Central memory CD8-positive, alpha-beta T cell (primary cell): Measurements from ENCODE around the gene PHLDA2.

Experiments used
- ATAC-seq: fragments of 150-1000 bp; cut with Tn5 transposase; replicated peaks from 2 replicates; pipeline ENCODE4 v1.10.0; 2022; ENCODE audit warnings: mild to moderate bottlenecking, moderate FRiP score, moderate number of reproducible peaks; ENCODE audit not compliant: poor library complexity, severe bottlenecking; ENCODE audit errors: extremely low read depth
- DNase-seq, 2 donors: peaks; one replicate each; pipeline ENCODE4 v3.0.0; 2021; ENCODE audit warnings: low spot score in 2 of 2
- H3K27ac Mint-ChIP-seq: one replicate; pipeline ENCODE4 v1.8.0; 2022; ENCODE audit warnings: low read depth, mild to moderate bottlenecking, moderate library complexity, mixed read lengths
- H3K27me3 Mint-ChIP-seq: one replicate; pipeline ENCODE4 v1.8.0; 2022; ENCODE audit warnings: mixed read lengths
- H3K36me3 Mint-ChIP-seq: one replicate; pipeline ENCODE4 v1.8.0; 2022; ENCODE audit warnings: mild to moderate bottlenecking, moderate library complexity, mixed read lengths; ENCODE audit not compliant: insufficient read depth
- H3K4me1 Mint-ChIP-seq: one replicate; pipeline ENCODE4 v1.8.0; 2022; ENCODE audit warnings: mixed read lengths
- H3K4me3 Mint-ChIP-seq: one replicate; pipeline ENCODE4 v1.8.0; 2022; ENCODE audit warnings: mild to moderate bottlenecking, moderate library complexity, mixed read lengths
- H3K9me3 Mint-ChIP-seq: one replicate; pipeline ENCODE4 v1.8.0; 2022; ENCODE audit warnings: mixed read lengths

Gene PHLDA2, protein sequence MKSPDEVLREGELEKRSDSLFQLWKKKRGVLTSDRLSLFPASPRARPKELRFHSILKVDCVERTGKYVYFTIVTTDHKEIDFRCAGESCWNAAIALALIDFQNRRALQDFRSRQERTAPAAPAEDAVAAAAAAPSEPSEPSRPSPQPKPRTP

DNA sequence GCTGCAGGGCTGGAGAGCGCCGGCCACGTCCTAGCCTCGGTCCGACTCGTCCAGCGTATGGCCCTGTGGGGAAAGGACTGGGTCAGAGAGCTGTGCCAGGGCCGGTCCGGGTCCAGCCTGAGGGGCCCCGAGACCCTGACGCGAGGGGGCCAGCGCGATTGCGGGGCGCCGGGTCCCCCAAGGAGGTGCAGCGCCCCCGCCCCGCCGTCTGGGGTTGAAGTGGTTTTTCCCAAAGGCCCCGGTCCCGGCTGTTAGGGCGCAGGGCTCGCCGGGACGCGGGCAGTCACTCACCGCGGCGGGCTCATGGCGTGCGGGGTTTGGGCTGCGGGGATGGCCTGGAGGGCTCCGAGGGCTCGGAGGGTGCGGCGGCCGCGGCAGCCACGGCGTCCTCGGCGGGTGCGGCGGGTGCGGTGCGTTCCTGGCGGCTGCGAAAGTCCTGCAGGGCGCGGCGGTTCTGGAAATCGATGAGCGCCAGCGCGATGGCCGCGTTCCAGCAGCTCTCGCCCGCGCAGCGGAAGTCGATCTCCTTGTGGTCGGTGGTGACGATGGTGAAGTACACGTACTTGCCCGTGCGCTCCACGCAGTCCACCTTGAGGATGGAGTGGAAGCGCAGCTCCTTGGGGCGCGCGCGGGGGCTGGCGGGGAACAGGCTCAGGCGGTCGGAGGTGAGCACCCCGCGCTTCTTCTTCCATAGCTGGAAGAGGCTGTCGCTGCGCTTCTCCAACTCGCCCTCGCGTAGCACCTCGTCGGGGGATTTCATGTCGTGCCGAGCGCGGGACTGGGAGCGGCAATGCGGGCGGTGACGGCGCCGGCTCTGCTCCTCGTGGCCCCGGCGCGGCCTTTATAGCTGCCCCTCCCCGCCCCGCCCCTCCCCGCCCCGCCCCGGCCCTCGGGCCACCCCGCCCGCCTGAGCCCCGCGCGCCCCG lies at the start of gene PHLDA2:
TSS of gene PHLDA2 (minus strand) at position 816 of the 926 bp plus-strand sequence. CDS start at position 760, 56 bp downstream.
- peaks cover 13% of the 10 kb centered on the region for H3K36me3 Mint-ChIP-seq
- peak within 1 kb of the TSS; percentile 81 for H3K4me3 Mint-ChIP-seq
- peak within 1 kb of the TSS; percentile 59 for H3K27ac Mint-ChIP-seq
- H3K9me3 Mint-ChIP-seq, result no peaks in the 10 kb centered on the region
- ATAC-seq (peak; percentile 68), DNase-seq (no peak)
- H3K27me3 Mint-ChIP-seq, result peaks cover 18% of the 10 kb centered on the region
- H3K4me1 Mint-ChIP-seq, result peaks cover 20% of the 10 kb centered on the region

- no peak for DNase-seq
- no peaks in the 10 kb centered on the region for H3K27me3 Mint-ChIP-seq
- H3K27ac Mint-ChIP-seq, result no peak overlapping the region
- peaks cover 63% of the 10 kb centered on the region for H3K36me3 Mint-ChIP-seq
- H3K4me3 Mint-ChIP-seq, result no peak overlapping the region
- peaks cover 41% of the 10 kb centered on the region for H3K4me1 Mint-ChIP-seq
- no peaks in the 10 kb centered on the region for H3K9me3 Mint-ChIP-seq
- no peak for ATAC-seq
Measured at GRCh38 chr11:2977113-2977512, 47.9 kb upstream of the PHLDA2 start.

- Mint-ChIP-seq H3K27me3 (no peaks in the 10 kb centered on the region), H3K27ac (no peak overlapping the region), H3K36me3 (peaks cover 67% of the 10 kb centered on the region), H3K4me3 (no peak overlapping the region), H3K4me1 (peaks cover 35% of the 10 kb centered on the region), H3K9me3 (no peaks in the 10 kb centered on the region)
- DNase-seq, result no peak
- no peak for ATAC-seq
Measured at GRCh38 chr11:2976294-2977063, 47.3 kb upstream of the PHLDA2 start.

GRCh38 chr11:2975594-2975993 lies 46.4 kb upstream of the PHLDA2 start:
- Mint-ChIP-seq H3K4me3 (no peak overlapping the region), H3K4me1 (peaks cover 35% of the 10 kb centered on the region), H3K9me3 (no peaks in the 10 kb centered on the region), H3K27me3 (no peaks in the 10 kb centered on the region), H3K36me3 (peaks cover 75% of the 10 kb centered on the region), H3K27ac (no peak overlapping the region)
- peak in 1 of 2 donors; percentile 35 for DNase-seq
- ATAC-seq, result peak; percentile 73

- Mint-ChIP-seq H3K27me3 (no peaks in the 10 kb centered on the region), H3K4me3 (no peak overlapping the region), H3K27ac (no peak overlapping the region), H3K36me3 (peaks cover 87% of the 10 kb centered on the region), H3K9me3 (no peaks in the 10 kb centered on the region), H3K4me1 (peaks cover 35% of the 10 kb centered on the region)
- DNase-seq, result no peak
- ATAC-seq, result no peak
Measured at GRCh38 chr11:2974272-2974671, 45.1 kb upstream of the PHLDA2 start.

DNA sequence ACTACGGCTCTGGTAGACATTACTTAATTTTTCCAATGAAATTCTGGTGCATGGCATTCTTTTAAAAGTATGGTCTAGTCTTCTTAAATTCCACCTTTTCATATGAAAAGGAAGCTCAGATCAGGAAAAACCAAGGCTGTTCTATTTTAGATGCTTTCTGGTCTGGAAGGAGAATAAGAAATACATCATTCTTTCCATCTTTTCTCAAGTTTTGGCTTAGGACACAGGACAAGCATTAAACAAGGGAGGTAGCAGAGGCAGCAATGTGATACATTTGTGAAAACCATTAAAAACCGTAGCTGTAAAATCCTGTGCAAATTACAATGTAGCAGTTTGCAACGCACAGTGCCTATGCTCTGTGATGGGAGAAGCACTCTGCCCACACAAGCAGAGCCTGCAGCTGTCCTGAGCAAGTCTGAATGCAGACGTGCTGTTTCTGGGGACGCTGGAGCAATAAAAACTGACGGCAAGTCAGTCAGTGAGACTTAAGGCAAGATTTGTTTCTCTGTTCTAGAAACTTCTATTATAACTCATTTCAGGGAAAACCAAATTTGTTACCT lies 39.2 kb upstream of the PHLDA2 start:
- H3K27me3 Mint-ChIP-seq, result no peaks in the 10 kb centered on the region
- ATAC-seq (no peak), DNase-seq (no peak)
- H3K4me3 Mint-ChIP-seq, result no peak overlapping the region
- peak overlapping the region; percentile 63 for H3K27ac Mint-ChIP-seq
- H3K9me3 Mint-ChIP-seq, result no peaks in the 10 kb centered on the region
- peaks cover 98% of the 10 kb centered on the region for H3K36me3 Mint-ChIP-seq
- peaks cover 18% of the 10 kb centered on the region for H3K4me1 Mint-ChIP-seq

GRCh38 chr11:2964782-2965181 lies 35.6 kb upstream of the PHLDA2 start:
- Mint-ChIP-seq H3K4me1 (peaks cover 40% of the 10 kb centered on the region), H3K27ac (no peak overlapping the region), H3K27me3 (no peaks in the 10 kb centered on the region), H3K4me3 (no peak overlapping the region), H3K9me3 (no peaks in the 10 kb centered on the region), H3K36me3 (peaks cover 93% of the 10 kb centered on the region)
- no peak for ATAC-seq
- DNase-seq, result no peak

GRCh38 chr11:2963761-2964160 lies 34.5 kb upstream of the PHLDA2 start:
- Mint-ChIP-seq H3K4me3 (no peak overlapping the region), H3K9me3 (no peaks in the 10 kb centered on the region), H3K4me1 (peaks cover 40% of the 10 kb centered on the region), H3K36me3 (peaks cover 93% of the 10 kb centered on the region), H3K27me3 (no peaks in the 10 kb centered on the region), H3K27ac (no peak overlapping the region)
- ATAC-seq (no peak), DNase-seq (no peak)

GRCh38 chr11:2963112-2963754 lies 34.0 kb upstream of the PHLDA2 start:
- no peak for DNase-seq
- Mint-ChIP-seq H3K27ac (peak overlapping the region; percentile 63), H3K4me1 (peaks cover 45% of the 10 kb centered on the region)

DNA sequence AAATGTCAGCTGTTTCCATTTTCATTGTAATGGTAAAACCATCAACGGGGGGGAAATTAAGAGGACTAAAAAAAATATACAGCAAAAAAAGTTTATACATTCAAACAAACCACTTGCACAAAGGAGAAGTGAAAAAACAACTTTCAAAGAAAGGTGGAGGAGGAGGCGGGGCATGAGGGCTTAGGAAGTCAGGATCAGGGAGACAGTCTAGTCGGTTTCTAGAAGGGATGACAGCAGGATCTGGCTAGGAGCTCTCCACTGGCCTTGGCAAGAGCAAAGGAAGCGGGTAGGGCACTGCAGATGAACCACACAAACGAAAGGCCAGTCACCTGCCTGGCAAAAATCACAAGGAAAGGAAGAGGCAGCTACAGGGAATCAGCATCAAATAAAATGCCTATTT lies 31.9 kb upstream of the PHLDA2 start:
- no peak for ATAC-seq
- no peaks in the 10 kb centered on the region for H3K9me3 Mint-ChIP-seq
- peak overlapping the region; percentile 63 for H3K27ac Mint-ChIP-seq
- H3K4me3 Mint-ChIP-seq, result no peak overlapping the region
- H3K27me3 Mint-ChIP-seq, result no peaks in the 10 kb centered on the region
- H3K4me1 Mint-ChIP-seq, result peaks cover 41% of the 10 kb centered on the region
- no peak for DNase-seq
- H3K36me3 Mint-ChIP-seq, result peaks cover 89% of the 10 kb centered on the region

More at GRCh38 chr11:2963112-2963754, 34.0 kb upstream of the PHLDA2 start:
- no peak overlapping the region for H3K4me3 Mint-ChIP-seq
- H3K36me3 Mint-ChIP-seq, result peaks cover 92% of the 10 kb centered on the region
- ATAC-seq, result no peak
- no peaks in the 10 kb centered on the region for H3K27me3 Mint-ChIP-seq
- no peaks in the 10 kb centered on the region for H3K9me3 Mint-ChIP-seq

DNA sequence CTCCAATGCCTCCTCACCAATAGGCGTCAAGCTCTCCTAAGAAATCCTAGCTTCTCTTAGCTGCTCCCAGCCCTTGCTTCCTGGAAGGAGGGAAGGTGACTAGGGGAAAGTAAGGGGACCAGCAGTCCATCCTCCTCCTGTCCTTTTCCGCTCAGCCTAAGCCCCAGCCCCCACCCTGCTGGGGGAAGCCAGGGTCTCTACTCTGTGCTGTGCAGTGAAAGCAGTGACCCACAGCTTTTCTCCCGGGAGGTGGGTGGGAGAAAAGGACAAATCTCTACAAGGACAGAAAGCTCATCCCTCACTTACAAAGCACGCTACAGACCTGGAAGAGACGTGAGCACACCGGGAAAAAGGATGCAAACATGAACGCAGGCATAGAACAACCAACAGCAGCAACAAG lies 30.9 kb upstream of the PHLDA2 start:
- DNase-seq, result no peak
- Mint-ChIP-seq H3K4me1 (peaks cover 40% of the 10 kb centered on the region), H3K36me3 (peaks cover 89% of the 10 kb centered on the region), H3K27me3 (no peaks in the 10 kb centered on the region), H3K27ac (no peak overlapping the region), H3K4me3 (no peak overlapping the region), H3K9me3 (no peaks in the 10 kb centered on the region)
- no peak for ATAC-seq

GRCh38 chr11:2958251-2958650 lies 29.0 kb upstream of the PHLDA2 start:
- Mint-ChIP-seq H3K4me1 (peaks cover 34% of the 10 kb centered on the region), H3K27ac (no peak overlapping the region), H3K36me3 (peaks cover 83% of the 10 kb centered on the region)

More at GRCh38 chr11:2958251-2958650, 29.0 kb upstream of the PHLDA2 start:
- no peak for DNase-seq
- Mint-ChIP-seq H3K27me3 (no peaks in the 10 kb centered on the region), H3K4me3 (no peak overlapping the region), H3K9me3 (no peaks in the 10 kb centered on the region)
- no peak for ATAC-seq
